ENCODE data around the gene NDST4.

NDST4 gene

GRCh38 chr4:115149106-115149505 is 35.7 kb upstream of the NDST4 start:
- no peaks in the 10 kb centered on the region for H3K27me3 ChIP-seq (ENCODE audit: insufficient read depth, low read length, poor library complexity)
- no peak overlapping the region for H3K4me3 ChIP-seq (ENCODE audit: low read length)
- H3K18ac ChIP-seq (ENCODE audit: low read length): no peak overlapping the region
- H3K4me2 ChIP-seq (ENCODE audit: low read length): no peak overlapping the region
- H3K79me2 ChIP-seq (ENCODE audit: control insufficient read depth, insufficient read depth, low read length): no peaks in the 10 kb centered on the region
- DNase-seq: no peak
- no peak overlapping the region for H3K23ac ChIP-seq (ENCODE audit: low read length)
- no peak overlapping the region for H2BK120ac ChIP-seq (ENCODE audit: low read depth, low read length)
- no peak overlapping the region for H2BK15ac ChIP-seq (replicated peaks; ENCODE audit: low read depth)
- no peaks in the 10 kb centered on the region for H3K4me1 ChIP-seq (ENCODE audit: control insufficient read depth, low read depth, low read length)
- H2BK5ac ChIP-seq (ENCODE audit: low read length): no peak overlapping the region
- H2AK5ac ChIP-seq (ENCODE audit: low read length): no peak overlapping the region
- no peak overlapping the region for H3K4ac ChIP-seq (ENCODE audit: low read depth, low read length)
- no peak overlapping the region for H3K56ac ChIP-seq (ENCODE audit: low read length)
- H3K27ac ChIP-seq (ENCODE audit: low read depth, low read length): no peak overlapping the region
- H3K79me1 ChIP-seq (ENCODE audit: low read length): no peaks in the 10 kb centered on the region
- WGBS (ENCODE audit: extremely low coverage, insufficient coverage, low lambda C conversion rate): no CpG with 5 or more reads among the region's 7 CpGs
- no peak overlapping the region for H4K5ac ChIP-seq (ENCODE audit: low read length)
- H3K9ac ChIP-seq (ENCODE audit: low read length): no peak overlapping the region
- no peak overlapping the region for H4K8ac ChIP-seq (ENCODE audit: low read depth, low read length)
- H3K36me3 ChIP-seq (ENCODE audit: control insufficient read depth, insufficient read depth, low read length): no peaks in the 10 kb centered on the region

- Histone ChIP-seq H4K5ac (ENCODE audit: low read length) (no peak overlapping the region), H3K18ac (ENCODE audit: low read length) (no peak overlapping the region), H2BK120ac (ENCODE audit: low read depth, low read length) (no peak overlapping the region), H3K56ac (ENCODE audit: low read length) (no peak overlapping the region), H3K4me3 (ENCODE audit: low read length) (no peak overlapping the region), H3K9ac (ENCODE audit: low read length) (no peak overlapping the region), H3K4me1 (ENCODE audit: control insufficient read depth, low read depth, low read length) (no peaks in the 10 kb centered on the region), H2AK5ac (ENCODE audit: low read length) (no peak overlapping the region), H4K8ac (ENCODE audit: low read depth, low read length) (no peak overlapping the region), H3K4ac (ENCODE audit: low read depth, low read length) (no peak overlapping the region), H3K27me3 (ENCODE audit: insufficient read depth, low read length, poor library complexity) (no peaks in the 10 kb centered on the region), H2BK5ac (ENCODE audit: low read length) (no peak overlapping the region), H3K36me3 (ENCODE audit: control insufficient read depth, insufficient read depth, low read length) (no peaks in the 10 kb centered on the region), H3K23ac (ENCODE audit: low read length) (no peak overlapping the region), H3K79me2 (ENCODE audit: control insufficient read depth, insufficient read depth, low read length) (no peaks in the 10 kb centered on the region), H3K79me1 (ENCODE audit: low read length) (no peaks in the 10 kb centered on the region), H2BK15ac (replicated peaks; ENCODE audit: low read depth) (no peak overlapping the region), H3K4me2 (ENCODE audit: low read length) (no peak overlapping the region), H3K27ac (ENCODE audit: low read depth, low read length) (no peak overlapping the region)
- WGBS (ENCODE audit: extremely low coverage, insufficient coverage, low lambda C conversion rate): no CpG with 5 or more reads among the region's 3 CpGs
- no peak for DNase-seq
Measured at GRCh38 chr4:115145393-115146160, 32.2 kb upstream of the NDST4 start.

GRCh38 chr4:115128037-115128436 is 14.6 kb upstream of the NDST4 start:
- H3K4me3 ChIP-seq (ENCODE audit: low read length): no peak overlapping the region
- no peak overlapping the region for H4K5ac ChIP-seq (ENCODE audit: low read length)
- H3K79me1 ChIP-seq (ENCODE audit: low read length): no peaks in the 10 kb centered on the region
- WGBS (ENCODE audit: extremely low coverage, insufficient coverage, low lambda C conversion rate): no CpG with 5 or more reads among the region's 2 CpGs
- H3K4me2 ChIP-seq (ENCODE audit: low read length): no peak overlapping the region
- no peak overlapping the region for H2AK5ac ChIP-seq (ENCODE audit: low read length)
- no peak overlapping the region for H4K8ac ChIP-seq (ENCODE audit: low read depth, low read length)
- no peaks in the 10 kb centered on the region for H3K4me1 ChIP-seq (ENCODE audit: control insufficient read depth, low read depth, low read length)
- H3K56ac ChIP-seq (ENCODE audit: low read length): no peak overlapping the region
- no peak overlapping the region for H3K9ac ChIP-seq (ENCODE audit: low read length)
- no peaks in the 10 kb centered on the region for H3K79me2 ChIP-seq (ENCODE audit: control insufficient read depth, insufficient read depth, low read length)
- no peak overlapping the region for H3K4ac ChIP-seq (ENCODE audit: low read depth, low read length)
- H3K27ac ChIP-seq (ENCODE audit: low read depth, low read length): no peak overlapping the region
- H2BK15ac ChIP-seq (replicated peaks; ENCODE audit: low read depth): no peak overlapping the region
- H3K23ac ChIP-seq (ENCODE audit: low read length): no peak overlapping the region
- no peak overlapping the region for H2BK120ac ChIP-seq (ENCODE audit: low read depth, low read length)
- DNase-seq: no peak
- no peaks in the 10 kb centered on the region for H3K27me3 ChIP-seq (ENCODE audit: insufficient read depth, low read length, poor library complexity)
- no peak overlapping the region for H2BK5ac ChIP-seq (ENCODE audit: low read length)
- H3K36me3 ChIP-seq (ENCODE audit: control insufficient read depth, insufficient read depth, low read length): no peaks in the 10 kb centered on the region
- no peak overlapping the region for H3K18ac ChIP-seq (ENCODE audit: low read length)

- H3K23ac ChIP-seq (ENCODE audit: low read length): no peak overlapping the region
- no CpG with 5 or more reads among the region's 2 CpGs for WGBS (ENCODE audit: extremely low coverage, insufficient coverage, low lambda C conversion rate)
- H3K18ac ChIP-seq (ENCODE audit: low read length): no peak overlapping the region
- H4K5ac ChIP-seq (ENCODE audit: low read length): no peak overlapping the region
- H2AK5ac ChIP-seq (ENCODE audit: low read length): no peak overlapping the region
- H3K4ac ChIP-seq (ENCODE audit: low read depth, low read length): no peak overlapping the region
- no peaks in the 10 kb centered on the region for H3K36me3 ChIP-seq (ENCODE audit: control insufficient read depth, insufficient read depth, low read length)
- no peak for DNase-seq
- no peak overlapping the region for H2BK15ac ChIP-seq (replicated peaks; ENCODE audit: low read depth)
- H3K4me2 ChIP-seq (ENCODE audit: low read length): no peak overlapping the region
- H3K27me3 ChIP-seq (ENCODE audit: insufficient read depth, low read length, poor library complexity): no peaks in the 10 kb centered on the region
- H3K4me1 ChIP-seq (ENCODE audit: control insufficient read depth, low read depth, low read length): no peaks in the 10 kb centered on the region
- H4K8ac ChIP-seq (ENCODE audit: low read depth, low read length): no peak overlapping the region
- H3K79me2 ChIP-seq (ENCODE audit: control insufficient read depth, insufficient read depth, low read length): no peaks in the 10 kb centered on the region
- no peak overlapping the region for H3K4me3 ChIP-seq (ENCODE audit: low read length)
- no peak overlapping the region for H3K56ac ChIP-seq (ENCODE audit: low read length)
- H2BK120ac ChIP-seq (ENCODE audit: low read depth, low read length): no peak overlapping the region
- H3K27ac ChIP-seq (ENCODE audit: low read depth, low read length): no peak overlapping the region
- no peak overlapping the region for H2BK5ac ChIP-seq (ENCODE audit: low read length)
- no peak overlapping the region for H3K9ac ChIP-seq (ENCODE audit: low read length)
- no peaks in the 10 kb centered on the region for H3K79me1 ChIP-seq (ENCODE audit: low read length)
Measured at GRCh38 chr4:115126491-115126890, 13.1 kb upstream of the NDST4 start.

GRCh38 chr4:115121351-115122043 is 8.1 kb upstream of the NDST4 start:
- H3K9ac ChIP-seq (ENCODE audit: low read length): no peak overlapping the region
- H2AK5ac ChIP-seq (ENCODE audit: low read length): no peak overlapping the region
- no peak overlapping the region for H4K8ac ChIP-seq (ENCODE audit: low read depth, low read length)
- H3K27ac ChIP-seq (ENCODE audit: low read depth, low read length): no peak overlapping the region
- H3K79me2 ChIP-seq (ENCODE audit: control insufficient read depth, insufficient read depth, low read length): no peaks in the 10 kb centered on the region
- no peak overlapping the region for H2BK5ac ChIP-seq (ENCODE audit: low read length)
- H3K18ac ChIP-seq (ENCODE audit: low read length): no peak overlapping the region
- H3K36me3 ChIP-seq (ENCODE audit: control insufficient read depth, insufficient read depth, low read length): no peaks in the 10 kb centered on the region
- no peaks in the 10 kb centered on the region for H3K79me1 ChIP-seq (ENCODE audit: low read length)
- H4K5ac ChIP-seq (ENCODE audit: low read length): no peak overlapping the region
- no peak overlapping the region for H3K56ac ChIP-seq (ENCODE audit: low read length)
- no peaks in the 10 kb centered on the region for H3K27me3 ChIP-seq (ENCODE audit: insufficient read depth, low read length, poor library complexity)
- no peak overlapping the region for H3K4me3 ChIP-seq (ENCODE audit: low read length)
- no peak overlapping the region for H2BK15ac ChIP-seq (replicated peaks; ENCODE audit: low read depth)
- no peaks in the 10 kb centered on the region for H3K4me1 ChIP-seq (ENCODE audit: control insufficient read depth, low read depth, low read length)
- H3K4ac ChIP-seq (ENCODE audit: low read depth, low read length): no peak overlapping the region
- H3K23ac ChIP-seq (ENCODE audit: low read length): no peak overlapping the region
- no peak overlapping the region for H2BK120ac ChIP-seq (ENCODE audit: low read depth, low read length)
- H3K4me2 ChIP-seq (ENCODE audit: low read length): no peak overlapping the region
- DNase-seq: no peak
- no CpG with 5 or more reads among the region's 2 CpGs for WGBS (ENCODE audit: extremely low coverage, insufficient coverage, low lambda C conversion rate)

Data from mesendoderm (in vitro differentiated cells).